Neural cell (in vitro differentiated cells): ENCODE measurements around the gene NPAS4. TPM values are rescaled to one million over a fixed set of nuclear protein-coding genes. Genes with fewer than 3 reads are reported as not detected.
A peak's percentile ranks its signal among the peaks of the same experiment; 100 is the strongest.

ENCODE experiments used
- H2AFZ ChIP-seq: fragments of 200-600, 300-800 bp; sonication (generic), shearing (Covaris generic); 2 replicates; pipeline ENCODE4 v1.6.0; 2014; ENCODE audit warnings: low read depth, mild to moderate bottlenecking, antibody characterized with exemption, low read length, moderate library complexity
- H3F3A ChIP-seq: fragments of 200-600 bp; shearing (Covaris generic); 2 replicates; pipeline ENCODE4 v1.6.1; 2016; ENCODE audit warnings: mild to moderate bottlenecking, moderate library complexity, mixed read lengths, antibody characterized with exemption, low read length; ENCODE audit not compliant: insufficient read depth, poor library complexity, severe bottlenecking
- H3K27ac ChIP-seq: fragments of 200-600, 300-800 bp; sonication (generic), shearing (Covaris generic); 2 replicates; pipeline ENCODE4 v1.5.1; 2014; ENCODE audit warnings: mild to moderate bottlenecking, low read length, moderate library complexity
- H3K27me3 ChIP-seq: fragments of 300-800, 200-600 bp; sonication (generic), shearing (Covaris generic); 2 replicates; pipeline ENCODE4 v1.6.0; 2014; ENCODE audit warnings: mild to moderate bottlenecking, low read depth, low read length, moderate library complexity; ENCODE audit not compliant: insufficient read depth
- H3K36me3 ChIP-seq: fragments of 300-800, 200-600 bp; sonication (generic), shearing (Covaris generic); 2 replicates; pipeline ENCODE4 v1.5.1; 2014; ENCODE audit warnings: mild to moderate bottlenecking, antibody characterized with exemption, low read length, moderate library complexity; ENCODE audit not compliant: insufficient read depth
- H3K4me2 ChIP-seq: fragments of 300-800, 200-600 bp; sonication (generic), shearing (Covaris generic); 2 replicates; pipeline ENCODE4 v1.6.0; 2014; ENCODE audit warnings: mild to moderate bottlenecking, low read length
- H3K4me3 ChIP-seq: fragments of 300-800, 200-600 bp; sonication (generic), shearing (Covaris generic); 2 replicates; pipeline ENCODE4 v1.5.1; 2014; ENCODE audit warnings: mild to moderate bottlenecking, low read length, moderate library complexity
- H3K79me2 ChIP-seq: fragments of 200-600 bp; shearing (Covaris generic); replicated peaks from 2 replicates; pipeline ENCODE4 v1.6.0; 2014; ENCODE audit warnings: mild to moderate bottlenecking, low read length, moderate library complexity; ENCODE audit not compliant: insufficient read depth
- H3K9ac ChIP-seq: fragments of 300-800, 200-600 bp; sonication (generic), shearing (Covaris generic); 2 replicates; pipeline ENCODE4 v1.6.1; 2016; ENCODE audit warnings: mild to moderate bottlenecking, low read length, mixed read lengths
- H3K9me2 ChIP-seq: fragments of 200-600 bp; shearing (Covaris generic); 2 replicates; pipeline ENCODE4 v1.6.1; 2016; ENCODE audit warnings: mild to moderate bottlenecking, low read length, mixed read lengths; ENCODE audit not compliant: insufficient read depth
- H3K9me3 ChIP-seq: fragments of 200-600, 300-800 bp; sonication (generic), shearing (Covaris generic); 2 replicates; pipeline ENCODE4 v1.6.1; 2016; ENCODE audit warnings: mild to moderate bottlenecking, mixed run types, low read length, moderate library complexity, mixed read lengths
- H4K20me1 ChIP-seq: fragments of 200-600 bp; shearing (Covaris generic); 2 replicates; pipeline ENCODE4 v1.6.1; 2016; ENCODE audit warnings: mild to moderate bottlenecking, mixed run types; ENCODE audit not compliant: insufficient read depth
- EP300 ChIP-seq: fragments of 450-650 bp; conservative IDR thresholded peaks from 2 replicates; pipeline ENCODE4 v1.6.1; 2014; ENCODE audit warnings: antibody characterized with exemption, mild to moderate bottlenecking, moderate library complexity; ENCODE audit not compliant: poor library complexity, severe bottlenecking
- EZH2 ChIP-seq: fragments of 200-600, 300-800 bp; shearing (Covaris generic), sonication (generic); IDR thresholded peaks from 2 replicates; pipeline ENCODE4 v1.6.1; 2014; ENCODE audit warnings: antibody characterized with exemption, low read length, borderline replicate concordance, mild to moderate bottlenecking; ENCODE audit not compliant: insufficient read depth, poor library complexity, severe bottlenecking
- MXI1 ChIP-seq: fragments of 450-650 bp; conservative IDR thresholded peaks from 2 replicates; pipeline ENCODE4 v1.6.1; 2014; ENCODE audit warnings: antibody characterized with exemption, mild to moderate bottlenecking; ENCODE audit not compliant: poor library complexity, severe bottlenecking
- POLR2AphosphoS5 ChIP-seq: IDR thresholded peaks from 2 replicates; pipeline ENCODE4 v1.6.1; 2012
- RAD21 ChIP-seq: fragments of 450-650 bp; conservative IDR thresholded peaks from 2 replicates; pipeline ENCODE4 v1.6.1; 2014; ENCODE audit warnings: antibody characterized with exemption, mild to moderate bottlenecking, moderate library complexity
- SMC3 ChIP-seq: fragments of 450-650 bp; conservative IDR thresholded peaks from 2 replicates; pipeline ENCODE4 v1.6.1; 2014; ENCODE audit warnings: antibody characterized with exemption, mild to moderate bottlenecking, moderate library complexity; ENCODE audit not compliant: poor library complexity
- TAF1 ChIP-seq: IDR thresholded peaks from 2 replicates; pipeline ENCODE4 v1.6.1; 2012; ENCODE audit warnings: low read depth
- polyA plus RNA-seq: library from polyadenylated mRNA; depleted of rRNA; stranded (reverse); fragments of >200 nt; gene quantifications from 2 replicates; pipeline ENCODE4 v1.2.3, GENCODE V29; 2014
- TF ChIP-seq, protein P1 (sequence below): IDR thresholded peaks from 2 replicates; pipeline ENCODE4 v1.6.1; 2012; ENCODE audit warnings: borderline replicate concordance
- TF ChIP-seq, protein P2 (sequence below): fragments of 450-650 bp; IDR thresholded peaks from 2 replicates; pipeline ENCODE4 v1.5.1; 2014; ENCODE audit warnings: antibody characterized with exemption, mild to moderate bottlenecking, moderate library complexity; ENCODE audit not compliant: poor library complexity, severe bottlenecking

The NPAS4 gene
- polyA plus RNA-seq, 1 donor from 2014 or later, result 6.7 TPM

GRCh38 chr11:66467756-66468155, 46.9 kb downstream of the NPAS4 start:
- H3K9me2 ChIP-seq, result no peaks in the 10 kb centered on the region
- H4K20me1 ChIP-seq, result no peaks in the 10 kb centered on the region
- peak overlapping the region; percentile 96 for H3K4me3 ChIP-seq
- no peaks in the 10 kb centered on the region for H3K27me3 ChIP-seq
- TF ChIP-seq SMC3 (no peak), EP300 (no peak), EZH2 (no peak), POLR2AphosphoS5 (no peak), TAF1 (no peak), RAD21 (no peak), MXI1 (no peak)
- TF ChIP-seq, protein P1, sequence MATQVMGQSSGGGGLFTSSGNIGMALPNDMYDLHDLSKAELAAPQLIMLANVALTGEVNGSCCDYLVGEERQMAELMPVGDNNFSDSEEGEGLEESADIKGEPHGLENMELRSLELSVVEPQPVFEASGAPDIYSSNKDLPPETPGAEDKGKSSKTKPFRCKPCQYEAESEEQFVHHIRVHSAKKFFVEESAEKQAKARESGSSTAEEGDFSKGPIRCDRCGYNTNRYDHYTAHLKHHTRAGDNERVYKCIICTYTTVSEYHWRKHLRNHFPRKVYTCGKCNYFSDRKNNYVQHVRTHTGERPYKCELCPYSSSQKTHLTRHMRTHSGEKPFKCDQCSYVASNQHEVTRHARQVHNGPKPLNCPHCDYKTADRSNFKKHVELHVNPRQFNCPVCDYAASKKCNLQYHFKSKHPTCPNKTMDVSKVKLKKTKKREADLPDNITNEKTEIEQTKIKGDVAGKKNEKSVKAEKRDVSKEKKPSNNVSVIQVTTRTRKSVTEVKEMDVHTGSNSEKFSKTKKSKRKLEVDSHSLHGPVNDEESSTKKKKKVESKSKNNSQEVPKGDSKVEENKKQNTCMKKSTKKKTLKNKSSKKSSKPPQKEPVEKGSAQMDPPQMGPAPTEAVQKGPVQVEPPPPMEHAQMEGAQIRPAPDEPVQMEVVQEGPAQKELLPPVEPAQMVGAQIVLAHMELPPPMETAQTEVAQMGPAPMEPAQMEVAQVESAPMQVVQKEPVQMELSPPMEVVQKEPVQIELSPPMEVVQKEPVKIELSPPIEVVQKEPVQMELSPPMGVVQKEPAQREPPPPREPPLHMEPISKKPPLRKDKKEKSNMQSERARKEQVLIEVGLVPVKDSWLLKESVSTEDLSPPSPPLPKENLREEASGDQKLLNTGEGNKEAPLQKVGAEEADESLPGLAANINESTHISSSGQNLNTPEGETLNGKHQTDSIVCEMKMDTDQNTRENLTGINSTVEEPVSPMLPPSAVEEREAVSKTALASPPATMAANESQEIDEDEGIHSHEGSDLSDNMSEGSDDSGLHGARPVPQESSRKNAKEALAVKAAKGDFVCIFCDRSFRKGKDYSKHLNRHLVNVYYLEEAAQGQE, result no peak
- TF ChIP-seq, protein P2, sequence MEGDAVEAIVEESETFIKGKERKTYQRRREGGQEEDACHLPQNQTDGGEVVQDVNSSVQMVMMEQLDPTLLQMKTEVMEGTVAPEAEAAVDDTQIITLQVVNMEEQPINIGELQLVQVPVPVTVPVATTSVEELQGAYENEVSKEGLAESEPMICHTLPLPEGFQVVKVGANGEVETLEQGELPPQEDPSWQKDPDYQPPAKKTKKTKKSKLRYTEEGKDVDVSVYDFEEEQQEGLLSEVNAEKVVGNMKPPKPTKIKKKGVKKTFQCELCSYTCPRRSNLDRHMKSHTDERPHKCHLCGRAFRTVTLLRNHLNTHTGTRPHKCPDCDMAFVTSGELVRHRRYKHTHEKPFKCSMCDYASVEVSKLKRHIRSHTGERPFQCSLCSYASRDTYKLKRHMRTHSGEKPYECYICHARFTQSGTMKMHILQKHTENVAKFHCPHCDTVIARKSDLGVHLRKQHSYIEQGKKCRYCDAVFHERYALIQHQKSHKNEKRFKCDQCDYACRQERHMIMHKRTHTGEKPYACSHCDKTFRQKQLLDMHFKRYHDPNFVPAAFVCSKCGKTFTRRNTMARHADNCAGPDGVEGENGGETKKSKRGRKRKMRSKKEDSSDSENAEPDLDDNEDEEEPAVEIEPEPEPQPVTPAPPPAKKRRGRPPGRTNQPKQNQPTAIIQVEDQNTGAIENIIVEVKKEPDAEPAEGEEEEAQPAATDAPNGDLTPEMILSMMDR, result no peak
- H3F3A ChIP-seq, result no peaks in the 10 kb centered on the region
- peak overlapping the region; percentile 40 for H2AFZ ChIP-seq
- peak overlapping the region; percentile 91 for H3K9ac ChIP-seq
- no peaks in the 10 kb centered on the region for H3K9me3 ChIP-seq
- H3K36me3 ChIP-seq, result no peaks in the 10 kb centered on the region
- H3K4me2 ChIP-seq, result peak overlapping the region; percentile 99
- H3K27ac ChIP-seq, result peak overlapping the region; percentile 58
- no peaks in the 10 kb centered on the region for H3K79me2 ChIP-seq

- Histone ChIP-seq H3K9ac (peak overlapping the region; percentile 91), H2AFZ (no peak overlapping the region), H4K20me1 (no peaks in the 10 kb centered on the region), H3F3A (no peaks in the 10 kb centered on the region), H3K9me2 (no peaks in the 10 kb centered on the region), H3K79me2 (no peaks in the 10 kb centered on the region), H3K27ac (no peak overlapping the region), H3K4me2 (peak overlapping the region; percentile 99), H3K36me3 (no peaks in the 10 kb centered on the region), H3K4me3 (peak overlapping the region; percentile 96), H3K9me3 (no peaks in the 10 kb centered on the region), H3K27me3 (no peaks in the 10 kb centered on the region)
- TF ChIP-seq EZH2, result no peak
- TF ChIP-seq RAD21, result no peak
- no peak for TF ChIP-seq EP300
- TF ChIP-seq, protein P2, result no peak
- no peak for TF ChIP-seq SMC3
- no peak for TF ChIP-seq MXI1
- no peak for TF ChIP-seq TAF1
- TF ChIP-seq POLR2AphosphoS5, result no peak
- TF ChIP-seq, protein P1, result no peak
Observed at GRCh38 chr11:66468691-66469090, 47.9 kb downstream of the NPAS4 start.
